ENCODE data around the gene SYT5.

DNA sequence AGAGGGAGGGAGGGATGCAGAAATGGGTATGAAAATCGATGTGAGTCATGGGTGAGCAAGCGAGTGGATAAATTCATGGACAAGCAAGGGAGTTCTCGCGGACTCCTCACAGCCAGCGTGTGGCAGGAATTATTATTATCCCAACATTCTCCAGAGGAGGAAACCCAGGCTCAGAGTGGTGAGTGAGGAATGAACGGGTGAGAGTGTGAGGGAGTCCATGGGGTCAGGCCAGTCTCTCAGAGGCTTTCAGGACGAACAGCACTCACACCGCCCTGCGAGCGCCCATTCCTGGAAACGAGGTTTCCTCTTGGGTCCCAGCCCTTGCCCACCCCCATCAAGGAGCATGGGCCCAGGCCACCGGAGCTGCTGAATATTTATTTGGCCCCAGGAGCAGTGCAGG, 7.3 kb downstream of the SYT5 start:
- TF ChIP-seq SIN3A (IDR thresholded peaks at IDR 0.05; ENCODE audit: borderline replicate concordance, insufficient read depth, low read length) (no peak), POLR2AphosphoS5 (IDR thresholded peaks at IDR 0.05; ENCODE audit: low read depth, low read length) (no peak)

All from PFSK-1 (cell line).